Right kidney (tissue), 1 donor: Measurements from ENCODE around the gene FHOD3.

Experiments
- DNase-seq: peaks from one replicate; pipeline ENCODE4 v3.0.0-alpha.2; 2016

FHOD3 gene

DNA sequence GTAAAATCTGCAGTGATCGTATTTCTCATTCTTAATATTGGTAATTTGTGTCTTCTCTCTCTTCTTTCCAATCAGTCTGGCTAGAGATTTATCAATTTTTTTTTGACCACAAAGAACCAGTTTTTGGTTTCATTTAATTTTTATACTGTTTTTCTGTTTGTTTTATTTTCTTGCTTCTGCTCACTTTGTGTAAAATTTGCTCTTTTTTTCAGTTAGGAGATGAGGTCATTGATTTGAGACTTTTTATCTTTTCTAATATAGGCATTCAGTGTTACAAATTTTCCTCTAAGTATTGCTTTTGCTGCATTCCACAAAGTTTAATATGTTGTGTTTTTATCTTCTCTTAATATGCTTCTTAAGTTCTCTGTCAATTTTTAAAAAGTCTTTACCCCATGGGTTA is 370.8 kb downstream of the FHOD3 start:
- DNase-seq, result no peak

DNA sequence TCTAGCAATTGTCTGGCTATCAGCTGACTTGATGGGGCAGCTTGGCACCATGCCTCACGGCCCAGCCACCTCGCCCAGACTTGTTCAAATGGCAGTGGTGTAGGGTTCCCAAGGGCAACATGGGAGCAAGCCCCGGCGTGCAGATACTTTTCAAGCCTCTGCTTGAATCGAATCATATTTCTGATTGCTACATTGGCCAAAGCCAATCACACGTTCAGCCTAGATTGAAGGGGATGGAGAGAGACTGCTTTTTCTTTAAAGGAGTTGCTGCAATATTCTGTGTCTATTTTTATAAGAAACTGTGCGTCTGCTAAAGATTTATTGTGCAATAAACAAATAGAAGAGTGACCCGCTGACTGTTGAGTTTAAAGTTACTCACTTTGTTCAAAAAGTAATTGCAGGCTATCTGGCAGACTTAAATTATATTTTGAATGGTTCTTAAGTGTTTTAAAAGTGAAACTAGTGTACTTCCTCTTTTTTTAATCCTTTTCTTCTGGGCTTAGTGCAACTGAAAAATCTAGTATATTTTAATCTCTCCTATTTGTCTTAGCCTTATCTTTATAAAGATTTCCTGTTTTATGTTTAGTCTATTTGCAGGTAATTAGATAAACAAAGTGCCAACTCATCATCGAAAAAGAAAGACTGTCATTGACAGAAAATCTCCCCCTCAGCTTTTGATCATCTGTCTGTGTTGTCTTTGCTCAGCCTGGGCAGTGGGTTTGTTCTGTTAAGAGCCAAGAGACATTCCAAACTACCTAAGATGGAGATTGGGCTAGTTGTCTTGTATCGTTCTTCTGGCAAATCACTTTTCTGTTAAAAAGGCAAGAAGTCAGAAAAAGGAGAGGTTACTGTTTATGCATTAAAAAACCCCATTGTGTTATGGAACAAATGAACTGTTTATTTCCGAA is 375.2 kb downstream of the FHOD3 start:
- peak; percentile 19 for DNase-seq

GRCh38 chr18:36673452-36673851 is 375.9 kb downstream of the FHOD3 start:
- DNase-seq, result no peak

GRCh38 chr18:36675076-36675475 is 377.6 kb downstream of the FHOD3 start:
- DNase-seq, result no peak

DNA sequence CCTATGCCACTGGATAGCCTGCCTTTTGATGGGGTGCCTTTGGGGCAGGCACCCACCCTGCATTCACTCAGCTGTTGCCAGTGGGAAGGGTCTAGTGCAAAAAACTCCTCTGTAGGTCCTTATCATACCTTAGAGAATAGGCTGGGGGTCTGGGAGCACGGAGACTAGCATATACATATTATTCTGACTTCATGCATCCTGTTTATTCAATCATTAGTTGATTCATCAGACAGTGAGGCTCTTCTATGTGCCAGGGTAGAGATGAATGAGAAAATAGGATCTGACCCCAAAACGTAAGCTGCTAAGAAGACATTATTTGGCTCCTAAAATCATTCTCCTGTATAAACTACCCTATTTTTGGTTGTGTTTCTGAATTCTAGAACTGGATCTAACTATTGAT is 378.0 kb downstream of the FHOD3 start:
- DNase-seq, result no peak

DNA sequence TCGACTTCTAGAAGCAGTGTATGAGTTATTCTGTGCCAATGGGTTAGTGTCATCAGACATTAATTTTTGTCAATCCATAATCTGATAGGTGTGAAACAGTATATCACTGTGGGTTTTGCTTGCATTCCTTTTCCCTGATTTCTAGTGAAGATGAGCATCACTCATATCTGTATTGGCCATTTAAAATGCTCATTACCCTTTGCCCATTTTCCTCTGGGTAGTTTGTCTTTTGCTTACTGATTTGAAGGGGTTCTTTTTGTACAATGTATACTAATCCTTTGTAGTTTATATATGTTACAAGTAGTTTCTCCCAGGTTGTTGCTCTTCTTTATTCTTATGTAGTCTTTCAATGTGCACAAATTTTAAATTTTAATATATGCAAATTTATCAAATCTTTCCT is 379.1 kb downstream of the FHOD3 start:
- DNase-seq, result no peak

DNA sequence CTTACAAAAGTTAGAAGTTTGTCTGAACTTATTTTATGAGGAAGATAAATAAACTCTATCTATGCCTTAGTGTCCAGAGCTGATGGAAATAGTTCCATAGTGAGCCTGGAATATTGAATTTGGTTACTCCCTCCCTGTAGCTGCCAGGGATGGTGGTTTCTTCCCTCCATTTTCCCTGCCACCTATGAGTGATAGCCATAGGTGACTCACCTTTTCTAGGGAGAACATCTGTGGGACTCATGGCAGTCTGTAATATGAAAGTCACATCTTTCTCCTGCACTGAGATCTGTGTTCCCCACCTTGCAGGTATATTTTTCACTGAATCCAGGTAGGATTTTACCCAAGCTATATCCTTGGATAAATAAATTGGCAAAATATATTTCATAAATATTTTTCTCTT is 382.5 kb downstream of the FHOD3 start:
- no peak for DNase-seq

- no peak for DNase-seq
Measured at GRCh38 chr18:36685580-36685979, 388.1 kb downstream of the FHOD3 start.

DNA sequence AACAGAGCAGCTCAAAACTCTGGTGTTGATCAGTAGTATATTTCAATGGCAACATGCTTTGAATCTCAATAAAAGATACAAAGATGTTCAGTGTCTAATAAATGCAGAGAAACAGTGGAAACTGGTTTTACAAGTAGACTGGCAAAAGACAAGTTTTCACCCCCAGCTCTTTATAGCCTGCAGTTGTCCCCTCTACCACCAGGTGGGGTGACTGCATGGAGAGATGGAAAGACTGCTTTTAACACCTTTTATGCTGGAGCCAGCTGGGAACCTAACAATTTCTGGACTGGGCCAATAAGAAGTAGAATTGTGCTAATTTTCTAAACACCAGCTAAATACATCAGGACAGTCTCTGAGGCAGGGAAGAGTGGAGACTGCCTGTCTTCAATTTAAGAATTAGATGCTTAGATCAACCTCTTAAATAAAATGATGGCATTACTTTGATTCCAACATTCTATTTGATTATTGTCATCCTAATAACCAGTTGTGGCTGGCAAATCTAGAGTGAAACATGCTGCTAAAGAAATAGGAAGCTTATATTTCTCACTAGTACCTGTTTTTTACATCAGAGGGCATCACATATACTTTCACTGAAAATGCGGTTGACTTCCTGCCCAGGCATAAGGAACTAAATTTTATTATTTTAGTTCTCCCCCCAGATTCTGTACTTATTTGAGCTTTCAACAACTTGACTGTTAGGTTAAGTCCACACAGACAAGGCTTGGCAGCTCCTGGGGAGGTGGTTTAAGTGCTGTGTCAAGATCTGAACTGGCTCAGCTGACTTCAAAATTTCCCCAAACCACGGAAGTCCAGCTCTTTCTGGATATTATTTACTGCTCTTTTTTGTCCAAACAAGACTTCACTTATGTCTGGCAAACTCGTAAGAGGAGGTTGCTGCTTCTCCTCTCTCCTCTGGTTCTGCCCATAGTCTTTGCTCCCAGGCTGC is 390.8 kb downstream of the FHOD3 start:
- DNase-seq, result peak; percentile 21

GRCh38 chr18:36692371-36692770 is 394.9 kb downstream of the FHOD3 start:
- no peak for DNase-seq

DNA sequence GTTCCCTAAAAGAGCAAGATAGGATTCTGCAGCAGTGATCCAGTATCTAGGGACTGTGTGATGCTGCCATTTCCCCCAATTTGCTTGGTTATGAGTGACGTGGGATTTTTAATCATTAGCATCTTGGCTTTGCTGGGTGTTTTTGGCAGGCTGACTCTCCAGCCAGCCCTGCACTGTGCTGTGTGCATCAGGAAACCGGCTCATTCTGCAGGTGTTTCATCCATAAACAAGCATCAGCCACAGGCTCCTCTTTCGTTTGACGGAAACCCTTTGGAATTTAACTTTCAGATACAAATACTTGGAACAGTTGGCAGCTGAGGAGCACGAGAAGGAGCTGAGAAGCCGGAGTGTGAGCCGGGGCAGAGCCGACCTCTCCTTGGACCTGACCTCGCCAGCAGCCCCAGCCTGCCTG is 395.4 kb downstream of the FHOD3 start:
- no peak for DNase-seq

DNA sequence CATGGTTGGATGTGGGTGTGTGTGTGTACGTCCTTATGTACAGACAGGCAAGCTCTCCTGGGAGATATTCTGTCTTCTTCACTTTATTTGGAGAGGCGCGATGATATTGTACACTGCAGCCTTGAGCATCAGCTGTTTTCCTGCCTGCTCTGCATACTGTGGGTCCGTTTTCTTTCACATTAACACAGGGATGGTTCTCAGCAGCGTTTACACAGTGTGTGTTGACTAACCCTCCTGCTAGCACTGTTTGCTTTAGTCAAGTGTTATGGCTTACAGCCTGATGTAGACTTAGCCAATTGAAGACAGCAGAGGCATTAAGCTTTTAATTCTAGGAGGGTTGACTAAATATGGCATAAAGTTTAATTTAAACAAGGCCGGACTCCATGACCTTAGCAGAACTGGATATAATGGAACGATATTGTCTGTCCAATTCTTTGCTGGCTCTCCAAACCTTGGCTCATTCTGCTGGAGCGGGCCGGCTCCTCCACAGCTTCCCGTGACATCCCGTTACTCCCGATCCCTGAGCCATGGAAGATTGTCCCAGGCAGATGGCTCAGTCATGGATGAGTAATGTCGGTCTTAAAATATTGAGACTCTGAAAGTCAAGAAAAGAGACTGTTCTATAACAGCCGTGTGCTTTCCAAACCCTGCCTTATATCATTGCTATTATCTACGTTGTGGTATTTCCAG is 396.6 kb downstream of the FHOD3 start:
- no peak for DNase-seq

- no peak for DNase-seq
Measured at GRCh38 chr18:36695806-36696205, 398.3 kb downstream of the FHOD3 start.

DNA sequence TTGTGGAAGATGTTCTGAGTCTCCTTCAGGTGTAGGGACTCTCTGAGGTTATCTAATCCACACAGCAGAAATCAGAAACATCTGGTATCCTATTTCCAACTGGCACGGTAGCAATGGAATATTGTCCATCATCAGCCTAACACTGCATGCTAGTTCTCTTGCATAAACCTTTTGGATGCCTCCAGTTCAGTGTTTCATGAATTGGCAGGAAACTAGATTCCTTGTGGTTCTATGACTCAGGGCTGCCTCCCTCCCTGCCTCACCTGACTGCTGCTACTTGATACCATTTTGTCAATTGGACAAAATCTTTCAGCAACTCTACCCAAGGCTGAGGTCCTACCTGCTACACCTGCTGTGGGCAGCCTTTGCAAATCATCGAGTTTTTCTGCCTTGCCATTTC is 400.4 kb downstream of the FHOD3 start:
- DNase-seq, result no peak

GRCh38 chr18:36700955-36701354 is 403.4 kb downstream of the FHOD3 start:
- no peak for DNase-seq

GRCh38 chr18:36702401-36703013 is 405.0 kb downstream of the FHOD3 start:
- DNase-seq, result no peak

DNA sequence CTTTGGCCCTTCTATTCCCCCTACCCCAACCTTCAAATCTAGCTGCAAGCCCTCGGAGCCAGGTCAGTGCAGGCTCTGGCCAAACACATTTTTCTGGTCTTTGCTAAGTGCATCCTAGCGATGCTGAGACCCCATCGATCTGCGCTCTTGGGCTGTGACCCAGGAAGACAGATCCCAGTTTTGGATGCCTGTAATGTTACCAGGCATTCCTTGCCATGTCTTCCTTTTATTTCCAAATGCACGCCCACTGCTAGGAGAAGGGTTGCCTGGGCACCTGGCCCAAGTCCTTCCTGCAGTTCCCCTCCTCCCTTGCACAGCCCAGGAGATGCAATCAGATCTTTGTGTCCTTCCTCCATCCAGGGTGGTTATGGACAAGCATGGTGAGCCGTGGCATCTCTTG is 406.6 kb downstream of the FHOD3 start:
- no peak for DNase-seq

GRCh38 chr18:36706134-36706881 is 408.8 kb downstream of the FHOD3 start:
- DNase-seq, result peak; percentile 30

- DNase-seq, result no peak
Measured at GRCh38 chr18:36708366-36708765, 410.9 kb downstream of the FHOD3 start.

GRCh38 chr18:36709315-36709714 is 411.8 kb downstream of the FHOD3 start:
- DNase-seq, result no peak

DNA sequence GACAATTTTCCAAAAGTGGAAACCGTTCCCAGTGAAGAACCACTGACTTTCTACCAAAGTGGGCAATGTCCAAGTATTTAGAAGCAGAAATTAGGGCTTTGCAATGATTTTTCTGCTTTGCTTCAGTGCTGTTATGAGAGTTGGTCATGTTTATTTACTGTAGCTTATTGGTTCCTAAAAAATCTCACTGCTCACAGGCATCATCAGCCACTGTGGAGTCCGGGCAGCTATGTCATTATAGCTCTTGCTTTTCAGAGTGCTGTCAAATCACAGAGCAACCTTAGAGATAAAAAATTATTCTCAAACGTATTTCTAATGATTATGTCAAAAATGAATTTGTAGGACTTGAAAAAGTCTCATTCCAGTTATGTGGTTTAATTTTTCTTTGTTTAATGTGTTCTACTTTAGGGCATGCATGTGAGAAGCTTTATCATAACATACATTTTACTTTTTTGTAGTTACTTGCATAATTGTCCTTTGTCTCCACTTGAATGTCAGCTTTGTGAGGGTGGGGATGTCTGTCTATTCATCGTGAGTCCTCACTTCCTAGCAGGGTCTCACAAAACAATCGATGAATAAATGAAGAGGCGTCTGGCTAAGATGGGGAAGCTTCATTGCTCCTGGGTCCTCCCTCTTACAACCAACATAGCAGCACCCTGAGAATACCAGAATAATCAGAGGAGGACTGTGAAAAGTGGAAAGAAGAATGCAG is 413.7 kb downstream of the FHOD3 start:
- DNase-seq, result no peak
